ENCODE results near the gene SUGT1.
"Not testable (repeated sequence)": the region's sequence is repeated elsewhere in the genome, so short reads cannot be mapped to it uniquely, and the experiment has no call there.

Gene SUGT1

DNA sequence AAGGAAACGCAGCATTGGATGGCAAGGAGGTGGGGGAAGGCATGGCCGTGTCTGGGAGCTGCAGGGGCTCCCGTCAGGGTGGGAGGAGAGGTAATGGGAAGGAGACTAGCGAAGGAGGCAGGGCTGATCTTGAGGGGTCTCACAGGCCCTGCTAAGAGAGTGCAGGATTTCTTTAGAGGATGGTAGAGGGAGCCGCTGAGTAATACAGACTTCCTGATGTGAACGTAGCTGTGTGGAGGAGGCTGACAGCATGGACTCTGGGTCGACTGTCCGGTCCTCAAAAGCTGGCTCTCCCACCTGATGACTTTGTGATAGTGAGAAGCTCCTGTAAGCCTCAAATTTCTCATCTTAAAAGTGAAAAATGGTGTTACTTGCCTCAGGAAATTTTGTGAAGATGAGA, 44.5 kb upstream of the SUGT1 start:
- H4K12ac ChIP-seq (ENCODE audit: low read depth, low read length); H4K8ac ChIP-seq (ENCODE audit: low read depth, low read length); H3K9ac ChIP-seq (ENCODE audit: low read length); H3K79me1 ChIP-seq (ENCODE audit: low read length); H3K9me3 ChIP-seq (ENCODE audit: insufficient read depth, low read depth, low read length); H2AK5ac ChIP-seq (ENCODE audit: low read length); H2AFZ ChIP-seq (ENCODE audit: insufficient read depth, low read length, poor library complexity); H2BK12ac ChIP-seq (ENCODE audit: low read length); H3K36me3 ChIP-seq (ENCODE audit: control insufficient read depth in 1 of 2, insufficient read depth in 2 of 2, low read length in 2 of 2); H3K79me2 ChIP-seq (ENCODE audit: control insufficient read depth, insufficient read depth, low read length, poor library complexity); H3K23ac ChIP-seq (ENCODE audit: low read length); H3K4ac ChIP-seq (ENCODE audit: low read depth, low read length); DNase-seq; H3K4me1 ChIP-seq (ENCODE audit: control insufficient read depth in 1 of 2, insufficient read depth in 2 of 2, low read length in 2 of 2); H3K4me2 ChIP-seq (ENCODE audit: low read length); H3K4me3 ChIP-seq (ENCODE audit: low read depth, low read length); H2BK5ac ChIP-seq (ENCODE audit: low read depth, low read length, poor library complexity); H3K27ac ChIP-seq (ENCODE audit: low read depth, low read length); H3K18ac ChIP-seq (ENCODE audit: low read length); H3K27me3 ChIP-seq (ENCODE audit: insufficient read depth, low read length); H2BK120ac ChIP-seq (ENCODE audit: insufficient read depth, low read length, poor library complexity); H4K91ac ChIP-seq (ENCODE audit: low read depth, low read length); H3K14ac ChIP-seq (ENCODE audit: low read length): not testable (repeated sequence)
- no CpG with 5 or more reads among the region's 8 CpGs for WGBS (ENCODE audit: extremely low coverage, insufficient coverage, insufficient read length)

DNA sequence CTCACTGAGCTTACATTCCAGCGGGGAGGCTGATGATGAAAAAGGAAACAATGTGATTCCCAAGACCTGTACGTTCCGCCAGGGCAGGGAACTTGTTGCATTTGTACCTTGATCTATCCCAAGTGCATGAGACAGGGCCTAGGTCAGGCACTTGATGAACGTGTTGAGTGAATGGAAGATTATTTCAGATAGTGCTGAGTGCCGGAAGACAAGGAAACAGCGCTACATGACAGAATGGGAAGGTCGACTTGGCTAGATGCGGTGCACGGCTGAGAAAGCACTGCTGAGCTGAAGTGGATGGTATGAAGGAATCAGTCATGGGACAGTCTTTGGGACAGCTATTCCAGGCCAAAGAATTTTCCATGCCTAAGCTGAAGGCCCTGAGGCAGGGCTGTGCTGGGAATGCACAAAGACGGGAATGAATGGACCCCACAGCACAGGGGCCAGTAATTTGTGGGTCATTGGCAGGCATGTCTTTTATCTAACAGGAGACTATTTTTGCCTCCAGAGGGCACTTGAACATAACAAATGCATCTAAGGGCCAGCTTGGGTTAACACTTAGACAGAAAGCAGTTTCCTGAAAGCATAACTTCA, 43.5 kb upstream of the SUGT1 start:
- H2AFZ ChIP-seq (ENCODE audit: insufficient read depth, low read length, poor library complexity); H2BK12ac ChIP-seq (ENCODE audit: low read length); H4K12ac ChIP-seq (ENCODE audit: low read depth, low read length); H2BK5ac ChIP-seq (ENCODE audit: low read depth, low read length, poor library complexity); H3K4me2 ChIP-seq (ENCODE audit: low read length); H3K36me3 ChIP-seq (ENCODE audit: control insufficient read depth in 1 of 2, insufficient read depth in 2 of 2, low read length in 2 of 2); H3K79me1 ChIP-seq (ENCODE audit: low read length); H3K23ac ChIP-seq (ENCODE audit: low read length); H3K14ac ChIP-seq (ENCODE audit: low read length); H4K8ac ChIP-seq (ENCODE audit: low read depth, low read length); H2BK120ac ChIP-seq (ENCODE audit: insufficient read depth, low read length, poor library complexity); H3K4me3 ChIP-seq (ENCODE audit: low read depth, low read length); H3K27ac ChIP-seq (ENCODE audit: low read depth, low read length); H3K18ac ChIP-seq (ENCODE audit: low read length); H3K9me3 ChIP-seq (ENCODE audit: insufficient read depth, low read depth, low read length); H3K4me1 ChIP-seq (ENCODE audit: control insufficient read depth in 1 of 2, insufficient read depth in 2 of 2, low read length in 2 of 2); H3K4ac ChIP-seq (ENCODE audit: low read depth, low read length); H3K9ac ChIP-seq (ENCODE audit: low read length); H3K27me3 ChIP-seq (ENCODE audit: insufficient read depth, low read length); H2AK5ac ChIP-seq (ENCODE audit: low read length); H3K79me2 ChIP-seq (ENCODE audit: control insufficient read depth, insufficient read depth, low read length, poor library complexity); H4K91ac ChIP-seq (ENCODE audit: low read depth, low read length): not testable (repeated sequence)
- WGBS (ENCODE audit: extremely low coverage, insufficient coverage, insufficient read length), result no CpG with 5 or more reads among the region's 10 CpGs
- peak in 1 of 2 donors; percentile 52 for DNase-seq

DNA sequence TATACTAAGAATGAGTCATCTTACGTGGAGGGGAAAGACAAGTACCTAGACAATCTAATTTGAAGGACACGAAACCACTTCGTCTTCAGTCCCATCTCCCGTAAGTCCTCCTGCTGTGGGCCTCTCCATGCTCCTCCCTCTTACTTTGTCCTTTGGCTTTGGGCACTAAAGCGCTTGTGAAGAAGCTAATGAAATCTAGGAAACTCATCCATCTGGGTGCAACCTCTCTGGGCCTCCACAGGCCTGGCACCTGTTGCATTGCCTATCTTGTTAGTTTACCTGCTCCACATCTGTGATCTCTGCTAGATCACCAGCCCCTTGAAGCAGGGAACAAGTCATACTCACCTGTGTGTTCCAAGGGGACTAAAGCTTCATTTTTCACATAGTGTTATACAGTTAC, 42.5 kb upstream of the SUGT1 start:
- not testable (repeated sequence) for H3K79me2 ChIP-seq (ENCODE audit: control insufficient read depth, insufficient read depth, low read length, poor library complexity); H2AK5ac ChIP-seq (ENCODE audit: low read length); H3K23ac ChIP-seq (ENCODE audit: low read length); H3K27me3 ChIP-seq (ENCODE audit: insufficient read depth, low read length); H2BK120ac ChIP-seq (ENCODE audit: insufficient read depth, low read length, poor library complexity); H3K14ac ChIP-seq (ENCODE audit: low read length); H3K4ac ChIP-seq (ENCODE audit: low read depth, low read length); H4K91ac ChIP-seq (ENCODE audit: low read depth, low read length); H3K9me3 ChIP-seq (ENCODE audit: insufficient read depth, low read depth, low read length); H4K12ac ChIP-seq (ENCODE audit: low read depth, low read length); H3K18ac ChIP-seq (ENCODE audit: low read length); H3K79me1 ChIP-seq (ENCODE audit: low read length); H2AFZ ChIP-seq (ENCODE audit: insufficient read depth, low read length, poor library complexity); H3K9ac ChIP-seq (ENCODE audit: low read length); H3K4me1 ChIP-seq (ENCODE audit: control insufficient read depth in 1 of 2, insufficient read depth in 2 of 2, low read length in 2 of 2); H3K36me3 ChIP-seq (ENCODE audit: control insufficient read depth in 1 of 2, insufficient read depth in 2 of 2, low read length in 2 of 2); H3K4me3 ChIP-seq (ENCODE audit: low read depth, low read length); H2BK5ac ChIP-seq (ENCODE audit: low read depth, low read length, poor library complexity); H3K27ac ChIP-seq (ENCODE audit: low read depth, low read length); DNase-seq; H4K8ac ChIP-seq (ENCODE audit: low read depth, low read length); H2BK12ac ChIP-seq (ENCODE audit: low read length); H3K4me2 ChIP-seq (ENCODE audit: low read length)
- WGBS (ENCODE audit: extremely low coverage, insufficient coverage, insufficient read length), result no CpG with 5 or more reads among the region's 5 CpGs

DNA sequence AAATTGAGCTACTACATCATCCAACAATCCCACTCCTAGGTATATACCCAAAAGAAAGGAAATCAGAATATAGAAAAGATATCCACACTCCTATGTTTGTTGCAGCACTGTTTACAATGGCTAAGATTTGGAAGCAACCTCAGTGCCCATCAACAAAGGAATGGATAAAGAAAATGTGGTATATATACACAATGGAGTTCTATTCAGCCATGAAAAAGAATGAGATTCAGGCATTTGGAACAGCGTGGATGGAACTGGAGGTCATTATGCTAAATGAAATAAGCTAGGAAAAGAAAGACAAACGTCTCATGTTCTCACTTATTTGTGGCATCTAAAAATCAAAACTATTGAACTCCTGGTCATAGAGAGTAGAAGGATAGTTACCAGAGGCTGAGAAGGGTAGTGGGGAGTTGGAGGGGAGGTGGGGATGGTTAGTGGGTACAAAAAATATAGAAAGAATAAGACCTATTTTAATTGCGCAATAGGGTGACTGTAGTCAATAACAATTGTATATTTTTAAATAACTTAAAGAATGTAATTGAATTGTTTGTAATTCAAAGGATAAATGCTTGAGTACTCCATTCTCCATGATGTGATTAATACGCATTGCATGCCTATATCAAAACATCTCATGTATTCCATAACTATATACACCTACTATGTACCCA, 37.4 kb upstream of the SUGT1 start:
- no peak overlapping the region for H2AK5ac ChIP-seq (ENCODE audit: low read length)
- no peak overlapping the region for H4K91ac ChIP-seq (ENCODE audit: low read depth, low read length)
- H3K9me3 ChIP-seq (ENCODE audit: insufficient read depth, low read depth, low read length), result no peaks in the 10 kb centered on the region
- no peak overlapping the region for H3K9ac ChIP-seq (ENCODE audit: low read length)
- no peaks in the 10 kb centered on the region for H3K27me3 ChIP-seq (ENCODE audit: insufficient read depth, low read length)
- H2BK12ac ChIP-seq (ENCODE audit: low read length), result no peak overlapping the region
- no CpG with 5 or more reads among the region's 4 CpGs for WGBS (ENCODE audit: extremely low coverage, insufficient coverage, insufficient read length)
- no peak overlapping the region for H3K18ac ChIP-seq (ENCODE audit: low read length)
- H3K27ac ChIP-seq (ENCODE audit: low read depth, low read length), result no peak overlapping the region
- no peak overlapping the region for H2BK5ac ChIP-seq (ENCODE audit: low read depth, low read length, poor library complexity)
- H3K14ac ChIP-seq (ENCODE audit: low read length), result no peak overlapping the region
- H4K8ac ChIP-seq (ENCODE audit: low read depth, low read length), result no peak overlapping the region
- peaks cover 0 to 3% of the 10 kb centered on the region in 2 experiments for H3K36me3 ChIP-seq (ENCODE audit: control insufficient read depth in 1 of 2, insufficient read depth in 2 of 2, low read length in 2 of 2)
- H3K79me2 ChIP-seq (ENCODE audit: control insufficient read depth, insufficient read depth, low read length, poor library complexity), result no peaks in the 10 kb centered on the region
- no peak overlapping the region for H3K4me2 ChIP-seq (ENCODE audit: low read length)
- peaks cover 0 to 3% of the 10 kb centered on the region in 2 experiments for H3K4me1 ChIP-seq (ENCODE audit: control insufficient read depth in 1 of 2, insufficient read depth in 2 of 2, low read length in 2 of 2)
- H2AFZ ChIP-seq (ENCODE audit: insufficient read depth, low read length, poor library complexity), result no peak overlapping the region
- no peak overlapping the region for H3K4me3 ChIP-seq (ENCODE audit: low read depth, low read length)
- no peak overlapping the region for H3K4ac ChIP-seq (ENCODE audit: low read depth, low read length)
- H3K23ac ChIP-seq (ENCODE audit: low read length), result no peak overlapping the region
- DNase-seq, result no peak
- no peak overlapping the region for H4K12ac ChIP-seq (ENCODE audit: low read depth, low read length)
- no peak overlapping the region for H2BK120ac ChIP-seq (ENCODE audit: insufficient read depth, low read length, poor library complexity)
- H3K79me1 ChIP-seq (ENCODE audit: low read length), result no peaks in the 10 kb centered on the region

Data from trophoblast cell (in vitro differentiated cells and primary cell).